Endothelial cell of umbilical vein (primary cell): ENCODE data around the gene NT5C1B. TPM values are rescaled to one million over a fixed set of nuclear protein-coding genes. Genes with fewer than 3 reads are reported as not detected.

Experiments
- BruUV-seq: library from RNA; stranded (reverse); fragments of 400-500 nt; replicated peaks from 2 replicates; lab custom pipeline; 2021; lab: Mats Ljungman, UMichigan
- CTCF ChIA-PET: fragments of 300-600, 350-600 bp; sonication (Branson Sonifier 250); formaldehyde crosslinking; loops from one replicate; lab custom pipeline; 2021; ENCODE audit warnings: antibody characterized with exemption, inconsistent platforms; lab: Charles Lee
- POLR2A ChIA-PET: fragments of 300-600, 350-600 bp; sonication (Branson Sonifier 250); formaldehyde crosslinking; loops from one replicate; lab custom pipeline; 2021; ENCODE audit warnings: antibody characterized with exemption, inconsistent platforms; lab: Charles Lee
- DNase-seq: peaks from one replicate; pipeline ENCODE4 v3.0.0-alpha.2; 2011; ENCODE audit warnings: low read depth, low spot score
- FAIRE-seq: peaks from 2 replicates; lab custom pipeline; 2011; peaks lifted over from hg19 to GRCh38; lab: Jason Lieb, UNC
- H2AFZ ChIP-seq: 2 replicates; pipeline ENCODE4 v1.6.0; 2012; ENCODE audit warnings: low read depth, low read length, control low read depth, inconsistent platforms
- H3K27ac ChIP-seq: 2 replicates; pipeline ENCODE4 v1.5.1; 2011; ENCODE audit warnings: low read depth, mild to moderate bottlenecking, control low read depth, low read length, moderate library complexity; ENCODE audit not compliant: insufficient read depth
- H3K27me3 ChIP-seq, 2 experiments: 2 replicates each; pipeline versions ENCODE4 v1.6.0 to v1.6.1; 2011; ENCODE audit warnings: low read length in 2 of 2, mixed read lengths in 1 of 2; ENCODE audit not compliant: control insufficient read depth in 2 of 2, insufficient read depth in 2 of 2
- H3K36me3 ChIP-seq, 2 experiments: 2 replicates in 1 of 2; 3 replicates in 1 of 2; pipeline ENCODE4 v1.5.1; 2011; ENCODE audit warnings: low read length in 2 of 2, mild to moderate bottlenecking in 1 of 2, moderate library complexity in 1 of 2; ENCODE audit not compliant: control insufficient read depth in 2 of 2, insufficient read depth in 2 of 2; ENCODE audit errors: extremely low read depth in 1 of 2
- H3K4me1 ChIP-seq: 3 replicates; pipeline ENCODE4 v1.5.1; 2011; ENCODE audit warnings: mild to moderate bottlenecking, low read length; ENCODE audit not compliant: control insufficient read depth, insufficient read depth; ENCODE audit errors: extremely low read depth
- H3K4me2 ChIP-seq: 2 replicates; pipeline ENCODE4 v1.6.1; 2011; ENCODE audit warnings: low read length, control low read depth, mixed read lengths; ENCODE audit not compliant: insufficient read depth
- H3K4me3 ChIP-seq, 3 experiments: fragments of 200-600 bp in 1 of 3; sonication (generic), shearing (Covaris generic) in 1 of 3; replicated peaks in 1 of 3; 2 replicates each; pipeline ENCODE4 v1.5.1; 2011 to 2016; ENCODE audit warnings: control low read depth in 3 of 3, low read length in 3 of 3, mild to moderate bottlenecking in 2 of 3, inconsistent platforms in 1 of 3, low read depth in 1 of 3, moderate library complexity in 1 of 3; ENCODE audit not compliant: insufficient read depth in 1 of 3
- H3K79me2 ChIP-seq: 2 replicates; pipeline ENCODE4 v1.6.0; 2012; ENCODE audit warnings: low read length, inconsistent platforms; ENCODE audit not compliant: control insufficient read depth, insufficient read depth
- H3K9ac ChIP-seq: replicated peaks from 2 replicates; pipeline ENCODE3; 2011; ENCODE audit warnings: low read length, control low read depth; ENCODE audit not compliant: insufficient read depth; ENCODE audit errors: extremely low read depth
- H3K9me1 ChIP-seq: replicated peaks from 3 replicates; pipeline ENCODE4 v1.6.0; 2011; ENCODE audit warnings: mild to moderate bottlenecking, low read length; ENCODE audit not compliant: control insufficient read depth, insufficient read depth; ENCODE audit errors: extremely low read depth
- H3K9me3 ChIP-seq: replicated peaks from 2 replicates; pipeline ENCODE4 v1.5.1; 2012; ENCODE audit warnings: low read length, inconsistent platforms; ENCODE audit not compliant: control insufficient read depth, insufficient read depth
- H4K20me1 ChIP-seq: replicated peaks from 2 replicates; pipeline ENCODE3; 2011; ENCODE audit warnings: mild to moderate bottlenecking, low read length; ENCODE audit not compliant: control insufficient read depth, insufficient read depth; ENCODE audit errors: extremely low read depth
- EZH2 ChIP-seq: IDR thresholded peaks from 2 replicates; pipeline ENCODE4 v1.6.1; 2012; ENCODE audit warnings: borderline replicate concordance, low read depth, mild to moderate bottlenecking, moderate library complexity, low read length, inconsistent platforms; ENCODE audit not compliant: severe bottlenecking
- FOS ChIP-seq: IDR thresholded peaks from 2 replicates; pipeline ENCODE4 v1.6.1; 2011; ENCODE audit warnings: mild to moderate bottlenecking, low read length, moderate library complexity, borderline replicate concordance; ENCODE audit not compliant: insufficient read depth
- GATA2 ChIP-seq: IDR thresholded peaks from 2 replicates; pipeline ENCODE4 v1.7.0; 2011; ENCODE audit warnings: low read depth, mild to moderate bottlenecking, moderate library complexity, mixed read lengths, low read length; ENCODE audit not compliant: insufficient read length, insufficient read depth
- JUN ChIP-seq: IDR thresholded peaks from 2 replicates; pipeline ENCODE4 v1.6.1; 2011; ENCODE audit warnings: borderline replicate concordance, low read depth; ENCODE audit not compliant: insufficient read length, insufficient read depth
- MAX ChIP-seq: IDR thresholded peaks from 2 replicates; pipeline ENCODE4 v1.6.1; 2011; ENCODE audit not compliant: insufficient read depth, insufficient read length
- MYC ChIP-seq: IDR thresholded peaks from one replicate; pipeline ENCODE4 v1.6.1; 2011; ENCODE audit warnings: mild to moderate bottlenecking, low read depth, low read length
- POLR2A ChIP-seq: IDR thresholded peaks from 2 replicates; pipeline ENCODE4 v1.6.1; 2012; ENCODE audit warnings: low read depth, mild to moderate bottlenecking, control low read depth, low read length
- POLR2AphosphoS5 ChIP-seq: IDR thresholded peaks from 2 replicates; pipeline ENCODE4 v1.6.1; 2012; ENCODE audit warnings: low read depth, mild to moderate bottlenecking, control low read depth, low read length, moderate library complexity; ENCODE audit not compliant: insufficient read depth
- dilution Hi-C: fragments of 300-500 bp; cut with MboI; formaldehyde crosslinking; loops from one replicate; pipeline ENCODE4 v1.15.0; 2019; ENCODE audit warnings: low sequenced_read_pairs; ENCODE audit not compliant: extremely low pct_ligation_motif_present
- intact Hi-C: fragments of 100-400 bp; cut with micrococcal nuclease; formaldehyde crosslinking; loops from one replicate; pipeline ENCODE4 v1.10.0; 2022
- polyA plus RNA-seq, 4 experiments: library from polyadenylated mRNA; depleted of rRNA in 3 of 4; stranded (reverse) in 3 of 4; unstranded in 1 of 4; fragments of >200 nt; gene quantifications; 2 replicates each; pipeline versions ENCODE4 v1.2.1 to v1.2.3, GENCODE V29; 2011 to 2012; ENCODE audit warnings: missing spikeins in 1 of 4
- total RNA-seq: library from RNA; stranded (reverse); gene quantifications from 2 replicates; pipeline ENCODE4 v1.2.3, GENCODE V29; 2021
- TF ChIP-seq, protein P1 (sequence below), 2 donors: IDR thresholded peaks; 1 replicate in 1 of 2; 2 replicates in 1 of 2; pipeline ENCODE4 v1.5.1; 2011; ENCODE audit warnings: low read length in 2 of 2, mild to moderate bottlenecking in 2 of 2, moderate library complexity in 2 of 2, control low read depth in 1 of 2, inconsistent platforms in 1 of 2, low read depth in 1 of 2; ENCODE audit not compliant: insufficient read depth in 1 of 2; ENCODE audit errors: extremely low read depth in 1 of 2

Gene NT5C1B
- total and polyA plus RNA-seq, 2 donors (not counting 3 experiments of a cell fraction or from before 2014, with no cell fraction given) = not detected

DNA sequence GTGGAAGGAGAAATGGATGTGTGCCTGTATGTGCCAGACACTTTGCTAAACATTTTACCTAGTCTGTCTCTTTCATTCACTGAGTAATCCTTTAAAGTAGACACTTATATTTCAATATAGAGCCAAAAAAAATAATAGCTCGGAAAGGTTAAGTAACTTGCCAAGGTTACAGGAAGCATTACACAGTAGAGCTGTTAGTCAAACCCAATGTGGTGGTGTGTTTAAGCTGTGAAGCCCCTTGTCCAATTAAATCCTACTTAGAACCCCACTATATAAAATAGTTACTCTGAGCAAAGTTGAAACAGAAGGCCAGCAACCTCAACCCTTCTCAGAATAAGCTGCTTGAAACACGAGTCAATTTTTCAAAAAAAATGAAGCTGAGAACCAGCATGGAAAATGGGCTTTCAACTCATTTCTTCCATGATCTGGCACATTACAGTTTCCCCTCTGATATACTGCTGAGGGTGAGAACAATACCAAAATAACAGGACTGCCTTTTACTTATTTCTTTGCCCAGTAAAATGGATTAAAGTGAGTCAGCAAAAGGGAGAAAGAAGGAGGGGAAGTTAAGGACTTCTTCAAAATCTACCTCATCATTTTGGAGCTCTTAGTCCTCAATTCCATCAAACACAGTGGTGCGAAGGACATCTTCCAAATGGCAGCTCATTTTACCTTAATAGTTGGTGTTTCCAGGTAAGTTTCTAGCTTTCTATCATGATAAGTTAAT lies 36.9 kb downstream of the NT5C1B start:
- Histone ChIP-seq H3K79me2 (peaks cover 3% of the 10 kb centered on the region), H2AFZ (no peak overlapping the region), H4K20me1 (no peaks in the 10 kb centered on the region), H3K27me3 (no peaks in the 10 kb centered on the region), H3K9me1 (no peaks in the 10 kb centered on the region), H3K4me2 (peak overlapping the region; percentile 38), H3K4me1 (peaks cover 18% of the 10 kb centered on the region), H3K9me3 (no peaks in the 10 kb centered on the region), H3K27ac (peak overlapping the region; percentile 50), H3K4me3 (no peak overlapping the region), H3K9ac (peak overlapping the region; percentile 13), H3K36me3 (peaks cover 5 to 9% of the 10 kb centered on the region in 2 experiments)
- dilution Hi-C loops (no loop called here), intact Hi-C loops (no loop called here)
- TSS peak; percentile 83 for BruUV-seq
- DNase-seq (peak; percentile 62), FAIRE-seq (peak; percentile 70)
- ChIA-PET CTCF (interaction anchor here (0.9 to 1.7 kb wide), 4 partner anchors 9 to 798 kb away, joined by 3 to 13 read pairs (median 4); no protein-coding TSS in a partner anchor), POLR2A (no interaction called here)
- no peak for TF ChIP-seq JUN
- no peak for TF ChIP-seq POLR2AphosphoS5
- TF ChIP-seq FOS = no peak
- TF ChIP-seq GATA2 = no peak
- no peak for TF ChIP-seq EZH2
- TF ChIP-seq MAX = no peak

GRCh38 chr2:18551623-18552022 lies 37.7 kb downstream of the NT5C1B start:
- H3K9me3 ChIP-seq = no peaks in the 10 kb centered on the region
- TF ChIP-seq MYC (no peak), GATA2 (no peak), JUN (no peak), POLR2A (no peak), EZH2 (no peak), FOS (no peak), POLR2AphosphoS5 (no peak)
- TF ChIP-seq, protein P1, sequence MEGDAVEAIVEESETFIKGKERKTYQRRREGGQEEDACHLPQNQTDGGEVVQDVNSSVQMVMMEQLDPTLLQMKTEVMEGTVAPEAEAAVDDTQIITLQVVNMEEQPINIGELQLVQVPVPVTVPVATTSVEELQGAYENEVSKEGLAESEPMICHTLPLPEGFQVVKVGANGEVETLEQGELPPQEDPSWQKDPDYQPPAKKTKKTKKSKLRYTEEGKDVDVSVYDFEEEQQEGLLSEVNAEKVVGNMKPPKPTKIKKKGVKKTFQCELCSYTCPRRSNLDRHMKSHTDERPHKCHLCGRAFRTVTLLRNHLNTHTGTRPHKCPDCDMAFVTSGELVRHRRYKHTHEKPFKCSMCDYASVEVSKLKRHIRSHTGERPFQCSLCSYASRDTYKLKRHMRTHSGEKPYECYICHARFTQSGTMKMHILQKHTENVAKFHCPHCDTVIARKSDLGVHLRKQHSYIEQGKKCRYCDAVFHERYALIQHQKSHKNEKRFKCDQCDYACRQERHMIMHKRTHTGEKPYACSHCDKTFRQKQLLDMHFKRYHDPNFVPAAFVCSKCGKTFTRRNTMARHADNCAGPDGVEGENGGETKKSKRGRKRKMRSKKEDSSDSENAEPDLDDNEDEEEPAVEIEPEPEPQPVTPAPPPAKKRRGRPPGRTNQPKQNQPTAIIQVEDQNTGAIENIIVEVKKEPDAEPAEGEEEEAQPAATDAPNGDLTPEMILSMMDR (IDR thresholded peaks at IDR 0.05; ENCODE audit: extremely low read depth in 1 of 2, insufficient read depth in 1 of 2, low read depth in 1 of 2, low read length in 2 of 2) = no peak
- H3K9ac ChIP-seq = no peak overlapping the region
- DNase-seq (no peak), FAIRE-seq (no peak)
- H3K4me2 ChIP-seq = no peak overlapping the region
- POLR2A ChIA-PET = no interaction called here
- no peaks in the 10 kb centered on the region for H3K27me3 ChIP-seq
- no peaks in the 10 kb centered on the region for H4K20me1 ChIP-seq
- peaks cover 18% of the 10 kb centered on the region for H3K4me1 ChIP-seq
- H3K9me1 ChIP-seq = no peaks in the 10 kb centered on the region
- BruUV-seq = no TSS peak
- peak overlapping the region; percentile 50 for H3K27ac ChIP-seq
- H3K36me3 ChIP-seq = peaks cover 5 to 9% of the 10 kb centered on the region in 2 experiments
- no peak overlapping the region for H3K4me3 ChIP-seq
- intact Hi-C loops (no loop called here), dilution Hi-C loops (no loop called here)
- H2AFZ ChIP-seq = no peak overlapping the region
- CTCF ChIA-PET = interaction anchor here (1.4 to 1.7 kb wide), 2 partner anchors 20 to 799 kb away, joined by 4 read pairs; no protein-coding TSS in a partner anchor
- peaks cover 2% of the 10 kb centered on the region for H3K79me2 ChIP-seq
